ENCODE measurements around the gene BMPER. TPM values are rescaled to one million over a fixed set of nuclear protein-coding genes. Genes with fewer than 3 reads are reported as not detected.

BMPER gene
- total and polyA plus RNA-seq, 10 of the 15 experiments (the other 5 are each of a cell fraction or from before 2014, with no cell fraction given): 0.02 to 0.08 TPM; not detected in 8

DNA sequence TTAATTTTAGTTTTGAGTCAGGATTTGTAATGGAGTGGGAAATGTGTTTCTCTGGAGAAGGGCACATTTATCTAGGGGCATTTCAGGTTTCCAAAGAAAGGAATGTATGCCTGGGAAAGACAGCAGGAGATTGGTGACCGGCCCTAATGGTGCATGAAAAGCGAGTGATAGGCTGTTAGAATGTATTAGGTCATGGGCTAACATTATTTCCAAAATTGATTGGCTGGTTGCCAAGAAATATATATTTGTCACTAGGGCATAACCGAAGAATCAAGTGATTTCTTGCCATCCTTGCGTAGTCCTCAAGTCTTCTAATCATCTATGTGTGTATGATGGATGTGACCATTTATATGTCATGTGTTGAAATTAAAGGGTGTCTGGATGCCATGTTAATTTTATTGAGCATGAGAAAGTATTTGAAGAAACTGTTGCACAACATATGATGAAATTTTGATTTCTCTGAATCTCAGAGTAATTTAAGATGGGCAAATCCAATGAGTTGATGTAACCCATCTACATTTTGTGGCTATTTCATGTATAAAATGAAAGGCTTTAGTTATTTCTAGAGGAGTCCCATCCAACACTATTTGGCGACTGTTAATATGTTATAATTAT is 248.4 kb downstream of the BMPER start (continued):
- TF ChIP-seq, protein P1, sequence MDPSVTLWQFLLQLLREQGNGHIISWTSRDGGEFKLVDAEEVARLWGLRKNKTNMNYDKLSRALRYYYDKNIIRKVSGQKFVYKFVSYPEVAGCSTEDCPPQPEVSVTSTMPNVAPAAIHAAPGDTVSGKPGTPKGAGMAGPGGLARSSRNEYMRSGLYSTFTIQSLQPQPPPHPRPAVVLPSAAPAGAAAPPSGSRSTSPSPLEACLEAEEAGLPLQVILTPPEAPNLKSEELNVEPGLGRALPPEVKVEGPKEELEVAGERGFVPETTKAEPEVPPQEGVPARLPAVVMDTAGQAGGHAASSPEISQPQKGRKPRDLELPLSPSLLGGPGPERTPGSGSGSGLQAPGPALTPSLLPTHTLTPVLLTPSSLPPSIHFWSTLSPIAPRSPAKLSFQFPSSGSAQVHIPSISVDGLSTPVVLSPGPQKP (IDR thresholded peaks at IDR 0.05; ENCODE audit: low read depth, low read length): no peak
- no peak for TF ChIP-seq TARDBP (IDR thresholded peaks at IDR 0.05; ENCODE audit: borderline replicate concordance)
- TF ChIP-seq MEF2B (IDR thresholded peaks at IDR 0.05; ENCODE audit: partially characterized antibody, poor library complexity, severe bottlenecking): no peak
- no peak for TF ChIP-seq TCF7 (IDR thresholded peaks at IDR 0.05; ENCODE audit: borderline replicate concordance)
- no peak for TF ChIP-seq EP300 (IDR thresholded peaks at IDR 0.05; ENCODE audit: borderline replicate concordance in 1 of 2, control insufficient read depth in 1 of 2, low read depth in 2 of 2, low read length in 2 of 2)
- TF ChIP-seq RB1 (IDR thresholded peaks at IDR 0.05; ENCODE audit: borderline replicate concordance): no peak
- TF ChIP-seq YBX1 (IDR thresholded peaks at IDR 0.05): no peak
- no peak for TF ChIP-seq HDAC6 (IDR thresholded peaks at IDR 0.05; ENCODE audit: unreplicated experiment)
- TF ChIP-seq RBBP5 (conservative IDR thresholded peaks at IDR 0.05): no peak
- no peak for TF ChIP-seq ATF7 (IDR thresholded peaks at IDR 0.05; ENCODE audit: low read depth)
- no peak for TF ChIP-seq ETV6 (conservative IDR thresholded peaks at IDR 0.05 in 1 of 2, IDR thresholded peaks at IDR 0.05 in 1 of 2; ENCODE audit: borderline replicate concordance in 1 of 2, low read depth in 1 of 2)
- TF ChIP-seq KDM1A (IDR thresholded peaks at IDR 0.05; ENCODE audit: borderline replicate concordance): no peak
